Naive thymus-derived CD4-positive, alpha-beta T cell (primary cell): ENCODE results near the gene RSKR. TPM values are rescaled to one million over a fixed set of nuclear protein-coding genes. Genes with fewer than 3 reads are reported as not detected.

ENCODE experiments used
- ATAC-seq: fragments of 150-1000 bp; cut with Tn5 transposase; 2 replicates; pipeline ENCODE4 v1.10.0; 2021; ENCODE audit warnings: mild to moderate bottlenecking, moderate library complexity
- CTCF ChIA-PET: fragments of 350-600 bp; sonication (Branson Sonifier 250); formaldehyde crosslinking; loops from one replicate; lab custom pipeline; 2021; ENCODE audit warnings: antibody characterized with exemption; lab: Charles Lee
- POLR2A ChIA-PET: fragments of 350-600 bp; sonication (Branson Sonifier 250); formaldehyde crosslinking; loops from one replicate; lab custom pipeline; 2021; ENCODE audit warnings: antibody characterized with exemption, inconsistent platforms; lab: Charles Lee
- DNase-seq, 9 donors: peaks; one replicate each; pipeline versions ENCODE4 v3.0.0 to v3.0.0-alpha.2; 2020 to 2022; ENCODE audit warnings: mixed read lengths in 1 of 9
- H3K27ac ChIP-seq: one replicate; pipeline ENCODE4 v1.7.0; 2013; ENCODE audit warnings: mild to moderate bottlenecking, low read depth, low read length, moderate library complexity
- H3K27me3 ChIP-seq, 2 donors: one replicate each; pipeline ENCODE4 v1.7.0; 2013; ENCODE audit warnings: low read length in 2 of 2, mild to moderate bottlenecking in 2 of 2, moderate library complexity in 2 of 2; ENCODE audit not compliant: control insufficient read depth in 2 of 2, insufficient read depth in 2 of 2
- H3K36me3 ChIP-seq, 3 experiments: 1 replicate in 2 of 3; 2 replicates in 1 of 3; pipeline ENCODE4 v1.7.0; 2013; ENCODE audit warnings: low read length in 3 of 3, mild to moderate bottlenecking in 3 of 3, moderate library complexity in 1 of 3; ENCODE audit not compliant: insufficient read depth in 3 of 3, control insufficient read depth in 2 of 3
- H3K4me1 ChIP-seq, 2 donors: one replicate each; pipeline ENCODE4 v1.7.0; 2013; ENCODE audit warnings: low read length in 2 of 2, mild to moderate bottlenecking in 2 of 2, moderate library complexity in 1 of 2; ENCODE audit not compliant: control insufficient read depth in 2 of 2, insufficient read depth in 2 of 2
- H3K4me3 ChIP-seq: 2 replicates; pipeline ENCODE4 v1.7.0; 2013; ENCODE audit warnings: mild to moderate bottlenecking, low read length
- H3K9me3 ChIP-seq, 3 experiments: 1 replicate in 2 of 3; 2 replicates in 1 of 3; pipeline ENCODE4 v1.7.0; 2013; ENCODE audit warnings: low read length in 3 of 3; ENCODE audit not compliant: control insufficient read depth in 2 of 3
- H3K27ac Mint-ChIP-seq, 9 donors: one replicate each; pipeline ENCODE4 v1.8.0; 2020 to 2022; ENCODE audit warnings: mixed read lengths in 9 of 9, mild to moderate bottlenecking in 8 of 9, moderate library complexity in 5 of 9, inconsistent platforms in 2 of 9
- H3K27me3 Mint-ChIP-seq, 5 donors: one replicate each; pipeline ENCODE4 v1.8.0; 2021 to 2022; ENCODE audit warnings: mixed read lengths in 5 of 5, mild to moderate bottlenecking in 1 of 5
- H3K36me3 Mint-ChIP-seq, 5 donors: one replicate each; pipeline ENCODE4 v1.8.0; 2020 to 2022; ENCODE audit warnings: mixed read lengths in 5 of 5, mild to moderate bottlenecking in 3 of 5, inconsistent platforms in 1 of 5
- H3K4me1 Mint-ChIP-seq, 7 donors: one replicate each; pipeline ENCODE4 v1.8.0; 2020 to 2022; ENCODE audit warnings: mixed read lengths in 7 of 7, mild to moderate bottlenecking in 3 of 7, inconsistent platforms in 1 of 7
- H3K4me3 Mint-ChIP-seq, 10 donors: one replicate each; pipeline ENCODE4 v1.8.0; 2020 to 2022; ENCODE audit warnings: mild to moderate bottlenecking in 10 of 10, mixed read lengths in 10 of 10, moderate library complexity in 6 of 10, inconsistent platforms in 2 of 10
- H3K9me3 Mint-ChIP-seq, 11 donors: one replicate each; pipeline ENCODE4 v1.8.0; 2020 to 2022; ENCODE audit warnings: mixed read lengths in 11 of 11, mild to moderate bottlenecking in 4 of 11, inconsistent platforms in 1 of 11, moderate library complexity in 1 of 11
- intact Hi-C, 2 donors: fragments of 100-400 bp; cut with micrococcal nuclease; formaldehyde crosslinking; loops; one replicate each; pipeline ENCODE4 v1.15.1; 2023
- polyA plus RNA-seq, 2 donors: library from polyadenylated mRNA; unstranded; fragments of 300-500 nt; fragmentation: Illumina TruSeq; gene quantifications; one replicate each; pipeline ENCODE4 v1.2.3, GENCODE V29; 2021
- total RNA-seq, 6 experiments: library from RNA in 5 of 6; stranded (reverse) in 5 of 6; gene quantifications; 1 replicate in 5 of 6; 2 replicates in 1 of 6; pipeline ENCODE4 v1.2.3 and lab custom pipeline; 2021 to 2026

Gene RSKR
- total and polyA plus RNA-seq, 7 experiments from 2014 or later: 0.20 to 34.5 (median 26.7) TPM; not detected in 1

DNA sequence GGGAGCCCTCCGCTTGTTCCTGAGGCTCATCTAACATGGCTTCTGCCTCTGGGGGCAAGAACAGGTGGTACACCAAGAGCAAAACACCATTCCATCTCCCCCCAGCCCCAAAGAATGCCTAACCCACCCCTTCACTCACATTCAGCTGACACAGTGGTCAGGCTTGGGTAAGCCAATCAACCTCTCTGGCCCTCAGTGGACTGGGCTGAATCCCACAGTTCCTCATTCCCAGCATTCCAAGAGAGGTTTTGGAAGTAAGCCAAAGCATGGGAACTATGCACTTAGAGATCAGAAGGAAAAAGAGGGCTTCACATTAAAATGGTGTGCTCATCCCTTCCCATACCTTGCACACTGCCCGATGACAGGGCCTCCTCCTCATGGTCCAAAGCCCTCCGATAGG, 50.5 kb downstream of the RSKR start:
- H3K27me3 Mint-ChIP-seq: no peaks in the 10 kb centered on the region
- Histone ChIP-seq H3K27me3 (no peaks in the 10 kb centered on the region), H3K4me3 (no peak overlapping the region), H3K9me3 (no peaks in the 10 kb centered on the region), H3K27ac (no peak overlapping the region), H3K4me1 (no peaks in the 10 kb centered on the region), H3K36me3 (peaks cover 8 to 60% (median 8%) of the 10 kb centered on the region in 3 experiments)
- no peak overlapping the region for H3K27ac Mint-ChIP-seq
- ChIA-PET CTCF (no interaction called here), POLR2A (interaction anchor here (3.4 kb wide), 1 partner anchor 9 kb away, joined by 17 read pairs; the partner anchor contains the start of gene PIGS)
- DNase-seq: no peak
- peaks cover 13 to 29% (median 24%) of the 10 kb centered on the region in 7 donors for H3K4me1 Mint-ChIP-seq
- no peak overlapping the region for H3K4me3 Mint-ChIP-seq
- intact Hi-C loops: no loop called here
- no peaks in the 10 kb centered on the region for H3K9me3 Mint-ChIP-seq
- no peak for ATAC-seq
- H3K36me3 Mint-ChIP-seq: peaks cover 5 to 38% (median 28%) of the 10 kb centered on the region in 5 donors

Other genes starting within 250 kb of the RSKR start
- not detected for gene SEBOX, start 249.0 kb downstream of the RSKR start, total RNA-seq
- gene SEBOX, start 249.0 kb downstream of the RSKR start, polyA plus RNA-seq: not detected
- gene VTN, start 243.9 kb downstream of the RSKR start, total RNA-seq: under 1 TPM in 2 of 5 experiments, not detected in 3; 0.19 to 0.65 TPM
- gene VTN, start 243.9 kb downstream of the RSKR start, polyA plus RNA-seq: under 1 TPM in 1 of 2 donors, not detected in 1; 0.08 TPM
- 10 to 100 TPM; 21.8 to 34.1 (median 27.2) TPM for gene SARM1, start 242.5 kb downstream of the RSKR start, total RNA-seq
- gene SARM1, start 242.5 kb downstream of the RSKR start, polyA plus RNA-seq: 1 to 10 TPM; 5.2 to 8.4 TPM
- 1 to 10 TPM; 1.9 to 5.1 (median 3.6) TPM for gene SLC46A1, start 208.0 kb downstream of the RSKR start, total RNA-seq
- gene SLC46A1, start 208.0 kb downstream of the RSKR start, polyA plus RNA-seq: 1 to 10 TPM; 1.8 to 3.3 TPM
- gene SLC13A2, start 140.5 kb downstream of the RSKR start, total RNA-seq: not detected
- not detected for gene SLC13A2, start 140.5 kb downstream of the RSKR start, polyA plus RNA-seq
- not detected for gene FOXN1, start 107.8 kb downstream of the RSKR start, total RNA-seq
- gene FOXN1, start 107.8 kb downstream of the RSKR start, polyA plus RNA-seq: not detected
- gene UNC119, start 61.6 kb downstream of the RSKR start, total RNA-seq: 100 to 1,000 TPM in 1 of 5 experiments, 10 to 100 TPM in 4; 40.6 to 108 (median 90.2) TPM
- gene UNC119, start 61.6 kb downstream of the RSKR start, polyA plus RNA-seq: 10 to 100 TPM; 37.7 to 48.1 TPM
- gene PIGS, start 42.7 kb downstream of the RSKR start, total RNA-seq: 10 to 100 TPM; 58.5 to 71.2 (median 62.4) TPM
- gene PIGS, start 42.7 kb downstream of the RSKR start, polyA plus RNA-seq: 10 to 100 TPM; 46.6 to 53.5 TPM
- gene ALDOC, start 37.3 kb downstream of the RSKR start, total RNA-seq: 100 to 1,000 TPM in 1 of 5 experiments, 10 to 100 TPM in 4; 24.5 to 159 (median 40.1) TPM
- 100 to 1,000 TPM in 1 of 2 donors, 10 to 100 TPM in 1; 92.9 to 103 TPM for gene ALDOC, start 37.3 kb downstream of the RSKR start, polyA plus RNA-seq
- 10 to 100 TPM; 10.4 to 95.3 (median 18.4) TPM for gene SPAG5, start 15.2 kb downstream of the RSKR start, total RNA-seq
- gene SPAG5, start 15.2 kb downstream of the RSKR start, polyA plus RNA-seq: 1 to 10 TPM; 1.6 to 3.9 TPM
- gene BLTP2, start 31.0 kb upstream of the RSKR start, total RNA-seq: 100 to 1,000 TPM; 143 to 163 (median 153) TPM
- 10 to 100 TPM; 30.8 to 47.1 TPM for gene BLTP2, start 31.0 kb upstream of the RSKR start, polyA plus RNA-seq
- 10 to 100 TPM; 28.6 to 49.5 (median 43.8) TPM for gene SDF2, start 47.7 kb upstream of the RSKR start, total RNA-seq
- gene SDF2, start 47.7 kb upstream of the RSKR start, polyA plus RNA-seq: 10 to 100 TPM; 52.1 to 85.2 TPM
- gene SUPT6H, start 48.0 kb upstream of the RSKR start, total RNA-seq: 100 to 1,000 TPM in 2 of 5 experiments, 10 to 100 TPM in 3; 91.2 to 132 (median 98.5) TPM
- gene SUPT6H, start 48.0 kb upstream of the RSKR start, polyA plus RNA-seq: 10 to 100 TPM in 1 of 2 donors, 1 to 10 TPM in 1; 9.8 to 23.8 TPM
- gene PROCA1, start 97.7 kb upstream of the RSKR start, total RNA-seq: 10 to 100 TPM in 2 of 5 experiments, 1 to 10 TPM in 3; 5.2 to 14.4 (median 7.3) TPM
- 1 to 10 TPM in 1 of 2 donors, under 1 TPM in 1; 0.44 to 1.4 TPM for gene PROCA1, start 97.7 kb upstream of the RSKR start, polyA plus RNA-seq
- gene RAB34, start 103.7 kb upstream of the RSKR start, total RNA-seq: 10 to 100 TPM; 11.0 to 50.2 (median 16.4) TPM
- 10 to 100 TPM; 12.2 to 19.2 TPM for gene RAB34, start 103.7 kb upstream of the RSKR start, polyA plus RNA-seq
- 1,000 to 10,000 TPM; 1,887 to 3,452 (median 3,095) TPM for gene RPL23A, start 105.8 kb upstream of the RSKR start, total RNA-seq
- gene RPL23A, start 105.8 kb upstream of the RSKR start, polyA plus RNA-seq: 1,000 to 10,000 TPM; 5,029 to 6,337 TPM
- 1 to 10 TPM in 1 of 5 experiments, under 1 TPM in 2, not detected in 2; 0.69 to 3.0 (median 0.79) TPM for gene TLCD1, start 112.0 kb upstream of the RSKR start, total RNA-seq
- not detected for gene TLCD1, start 112.0 kb upstream of the RSKR start, polyA plus RNA-seq
- gene NEK8, start 114.6 kb upstream of the RSKR start, total RNA-seq: 10 to 100 TPM in 3 of 5 experiments, 1 to 10 TPM in 2; 7.5 to 12.8 (median 11.3) TPM
- 1 to 10 TPM; 3.3 to 4.5 TPM for gene NEK8, start 114.6 kb upstream of the RSKR start, polyA plus RNA-seq
- 100 to 1,000 TPM in 2 of 5 experiments, 10 to 100 TPM in 3; 22.3 to 228 (median 81.6) TPM for gene TRAF4, start 129.8 kb upstream of the RSKR start, total RNA-seq
- 1 to 10 TPM; 1.3 to 2.3 TPM for gene TRAF4, start 129.8 kb upstream of the RSKR start, polyA plus RNA-seq
- gene FAM222B, start 228.6 kb upstream of the RSKR start, total RNA-seq: 10 to 100 TPM; 16.5 to 24.4 (median 22.3) TPM
- gene FAM222B, start 228.6 kb upstream of the RSKR start, polyA plus RNA-seq: 10 to 100 TPM; 11.8 to 23.1 TPM
- gene ERAL1, start 240.8 kb upstream of the RSKR start, total RNA-seq: 10 to 100 TPM; 19.8 to 50.0 (median 24.9) TPM
- gene ERAL1, start 240.8 kb upstream of the RSKR start, polyA plus RNA-seq: 10 to 100 TPM; 41.3 to 56.6 TPM